ENCODE results near the gene BTG2. TPM values are rescaled to one million over a fixed set of nuclear protein-coding genes. Genes with fewer than 3 reads are reported as not detected.
"Not testable (repeated sequence)": the region's sequence is repeated elsewhere in the genome, so short reads cannot be mapped to it uniquely, and the experiment has no call there.

BTG2 gene
- total and polyA plus RNA-seq, 12 donors, result 11.4 to 175 (median 49.3) TPM

GRCh38 chr1:203291201-203292096, 13.9 kb upstream of the BTG2 start:
- 78 to 87% (median 84%) methylated on average over 17 of the region's 17 CpGs for WGBS, 4 donors
- DNase-seq, result peak in 1 of 7 donors; percentile 69
- intact Hi-C loops (cut with DNase I), result no loop called here
- Histone ChIP-seq H3K27ac (peak overlapping the region in 4 of 5 donors; percentile 67 to 95 (median 80)), H3K9me3 (replicated peaks in 1 of 3) (no peaks in the 10 kb centered on the region), H3K4me1 (replicated peaks in 1 of 2) (peaks cover 26 to 45% of the 10 kb centered on the region in 2 donors), H3K36me3 (replicated peaks in 1 of 2) (no peaks in the 10 kb centered on the region), H3K27me3 (no peaks in the 10 kb centered on the region), H3K4me3 (no peak overlapping the region)
- TF ChIP-seq CTCF (IDR thresholded peaks at IDR 0.05), result no peak
- no peak for TF ChIP-seq POLR2A (IDR thresholded peaks at IDR 0.05)

GRCh38 chr1:203295796-203296195, 9.5 kb upstream of the BTG2 start:
- intact Hi-C loops (cut with DNase I), result no loop called here
- WGBS, 4 donors, result 81 to 93% (median 89%) methylated on average over 1 of the region's 1 CpG
- Histone ChIP-seq H3K36me3 (replicated peaks in 1 of 2) (no peaks in the 10 kb centered on the region), H3K4me3 (no peak overlapping the region), H3K27me3 (no peaks in the 10 kb centered on the region), H3K4me1 (replicated peaks in 1 of 2) (peaks cover 3 to 8% of the 10 kb centered on the region in 2 donors), H3K9me3 (replicated peaks in 1 of 3) (no peaks in the 10 kb centered on the region), H3K27ac (no peak overlapping the region)
- TF ChIP-seq POLR2A (IDR thresholded peaks at IDR 0.05) (no peak), CTCF (IDR thresholded peaks at IDR 0.05) (no peak)
- DNase-seq, result no peak

GRCh38 chr1:203296460-203297073, 8.8 kb upstream of the BTG2 start:
- Histone ChIP-seq H3K27ac (no peak overlapping the region), H3K4me1 (replicated peaks in 1 of 2) (peaks cover 0 to under 1% of the 10 kb centered on the region in 2 donors), H3K27me3 (no peaks in the 10 kb centered on the region), H3K4me3 (no peak overlapping the region), H3K9me3 (replicated peaks in 1 of 3) (no peaks in the 10 kb centered on the region), H3K36me3 (replicated peaks in 1 of 2) (no peaks in the 10 kb centered on the region)
- 82 to 89% (median 83%) methylated on average over 7 of the region's 7 CpGs for WGBS, 4 donors
- peak in 1 of 7 donors; percentile 71 for DNase-seq
- TF ChIP-seq CTCF (IDR thresholded peaks at IDR 0.05), result no peak
- TF ChIP-seq POLR2A (IDR thresholded peaks at IDR 0.05), result no peak
- intact Hi-C loops (cut with DNase I), result no loop called here

- no peak for DNase-seq
- no peak overlapping the region for H3K4me3 ChIP-seq
- no peaks in the 10 kb centered on the region for H3K9me3 ChIP-seq (replicated peaks in 1 of 3)
- peaks cover 0 to under 1% of the 10 kb centered on the region in 2 donors for H3K4me1 ChIP-seq (replicated peaks in 1 of 2)
- no peak overlapping the region for H3K27ac ChIP-seq
- no peaks in the 10 kb centered on the region for H3K36me3 ChIP-seq (replicated peaks in 1 of 2)
- intact Hi-C loops (cut with DNase I), result no loop called here
- no peaks in the 10 kb centered on the region for H3K27me3 ChIP-seq
- TF ChIP-seq POLR2A (IDR thresholded peaks at IDR 0.05), result no peak
- no peak for TF ChIP-seq CTCF (IDR thresholded peaks at IDR 0.05)
- WGBS, 4 donors, result 80 to 93% (median 89%) methylated on average over 4 of the region's 4 CpGs
These were observed 6.2 kb upstream of the BTG2 start for GRCh38 chr1:203299169-203299568.

- WGBS, 4 donors, result 87 to 95% (median 93%) methylated on average over 8 of the region's 8 CpGs
- H3K36me3 ChIP-seq (replicated peaks in 1 of 2); intact Hi-C loops (cut with DNase I); H3K27me3 ChIP-seq; DNase-seq; H3K4me1 ChIP-seq (replicated peaks in 1 of 2); H3K27ac ChIP-seq; H3K4me3 ChIP-seq; H3K9me3 ChIP-seq (replicated peaks in 1 of 3): not testable (repeated sequence)
These were observed 5.4 kb upstream of the BTG2 start for GRCh38 chr1:203299719-203300429.

All from adrenal gland (tissue), 12 donors.